Thoracic aorta (tissue), 2 donors: ENCODE data around the gene CAMSAP2. TPM values are rescaled to one million over a fixed set of nuclear protein-coding genes. Genes with fewer than 3 reads are reported as not detected.

Experiments
- ATAC-seq: fragments of 150-250 bp; one replicate; pipeline ENCODE4 v1.8.0; 2017; ENCODE audit warnings: low read depth; ENCODE audit not compliant: insufficient number of reproducible peaks, low FRiP score
- DNase-seq: peaks from one replicate; pipeline ENCODE4 v3.0.0-alpha.2; 2020; ENCODE audit warnings: low spot score
- H3K27ac ChIP-seq, 2 donors: fragments of 200-600 bp; sonication (generic); 1 replicate in 1 of 2; 2 replicates in 1 of 2; pipeline ENCODE4 v1.5.1; 2016; ENCODE audit warnings: mild to moderate bottlenecking in 2 of 2, moderate library complexity in 2 of 2
- H3K27me3 ChIP-seq: fragments of 200-600 bp; sonication (generic); replicated peaks from 2 replicates; pipeline ENCODE4 v1.6.0; 2016; ENCODE audit warnings: mild to moderate bottlenecking; ENCODE audit not compliant: insufficient read depth
- H3K36me3 ChIP-seq: fragments of 200-600 bp; sonication (generic); one replicate; pipeline ENCODE4 v1.5.1; 2016
- H3K4me1 ChIP-seq, 2 donors: fragments of 200-600 bp; sonication (generic); 1 replicate in 1 of 2; 2 replicates in 1 of 2; pipeline versions ENCODE4 v1.5.1 to v1.6.0; 2016; ENCODE audit warnings: low read depth in 2 of 2, mild to moderate bottlenecking in 1 of 2; ENCODE audit not compliant: control insufficient read depth in 1 of 2
- H3K4me3 ChIP-seq: fragments of 200-600 bp; sonication (generic); 2 replicates; pipeline ENCODE4 v1.5.1; 2016; ENCODE audit warnings: mild to moderate bottlenecking
- H3K9me3 ChIP-seq: fragments of 200-600 bp; sonication (generic); 2 replicates; pipeline ENCODE4 v1.5.1; 2016
- total RNA-seq, 2 donors: library from RNA; depleted of rRNA; stranded (reverse); fragments of >200 nt; gene quantifications; one replicate each; pipeline versions ENCODE4 v1.1.0 to v1.2.3, GENCODE V29; 2016
- TF ChIP-seq, protein P1 (sequence below): fragments of 200-600 bp; sonication (generic); IDR thresholded peaks from one replicate; pipeline ENCODE4 v1.5.1; 2019; ENCODE audit warnings: antibody characterized with exemption

Gene CAMSAP2
- total RNA-seq, 2 donors from 2014 or later, result 46.4 to 60.7 TPM

- Histone ChIP-seq H3K9me3 (no peaks in the 10 kb centered on the region), H3K27ac (no peak overlapping the region), H3K27me3 (no peaks in the 10 kb centered on the region), H3K36me3 (no peaks in the 10 kb centered on the region), H3K4me3 (no peak overlapping the region), H3K4me1 (peaks cover 15 to 20% of the 10 kb centered on the region in 2 donors)
- DNase-seq (no peak), ATAC-seq (no peak)
- TF ChIP-seq, protein P1, sequence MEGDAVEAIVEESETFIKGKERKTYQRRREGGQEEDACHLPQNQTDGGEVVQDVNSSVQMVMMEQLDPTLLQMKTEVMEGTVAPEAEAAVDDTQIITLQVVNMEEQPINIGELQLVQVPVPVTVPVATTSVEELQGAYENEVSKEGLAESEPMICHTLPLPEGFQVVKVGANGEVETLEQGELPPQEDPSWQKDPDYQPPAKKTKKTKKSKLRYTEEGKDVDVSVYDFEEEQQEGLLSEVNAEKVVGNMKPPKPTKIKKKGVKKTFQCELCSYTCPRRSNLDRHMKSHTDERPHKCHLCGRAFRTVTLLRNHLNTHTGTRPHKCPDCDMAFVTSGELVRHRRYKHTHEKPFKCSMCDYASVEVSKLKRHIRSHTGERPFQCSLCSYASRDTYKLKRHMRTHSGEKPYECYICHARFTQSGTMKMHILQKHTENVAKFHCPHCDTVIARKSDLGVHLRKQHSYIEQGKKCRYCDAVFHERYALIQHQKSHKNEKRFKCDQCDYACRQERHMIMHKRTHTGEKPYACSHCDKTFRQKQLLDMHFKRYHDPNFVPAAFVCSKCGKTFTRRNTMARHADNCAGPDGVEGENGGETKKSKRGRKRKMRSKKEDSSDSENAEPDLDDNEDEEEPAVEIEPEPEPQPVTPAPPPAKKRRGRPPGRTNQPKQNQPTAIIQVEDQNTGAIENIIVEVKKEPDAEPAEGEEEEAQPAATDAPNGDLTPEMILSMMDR, result no peak
These were observed 55.9 kb downstream of the CAMSAP2 start for GRCh38 chr1:200794506-200795065.

DNA sequence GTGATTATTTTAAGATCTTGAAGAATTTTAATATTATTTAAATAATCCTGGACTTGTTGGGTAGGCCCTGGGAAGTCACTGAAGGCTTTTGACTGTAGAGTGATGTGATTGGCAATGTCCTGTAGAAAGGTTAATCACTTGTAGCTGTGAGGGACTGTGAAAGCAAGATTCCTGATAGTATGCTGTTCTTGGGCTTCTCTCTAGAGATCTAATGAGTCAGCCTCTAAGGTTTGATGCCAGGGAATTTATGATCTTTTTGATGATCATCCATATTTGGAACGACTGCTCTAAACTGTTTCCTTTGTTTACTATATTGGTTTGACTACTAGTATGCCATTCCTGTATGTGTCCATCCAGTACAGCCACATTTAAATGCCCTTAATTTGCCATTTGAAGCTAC, 56.5 kb downstream of the CAMSAP2 start:
- no peak overlapping the region for H3K4me3 ChIP-seq
- TF ChIP-seq, protein P1, result no peak
- ATAC-seq (no peak), DNase-seq (no peak)
- H3K36me3 ChIP-seq, result no peaks in the 10 kb centered on the region
- no peak overlapping the region for H3K27ac ChIP-seq
- no peaks in the 10 kb centered on the region for H3K9me3 ChIP-seq
- H3K27me3 ChIP-seq, result no peaks in the 10 kb centered on the region
- peaks cover 15 to 20% of the 10 kb centered on the region in 2 donors for H3K4me1 ChIP-seq

- Histone ChIP-seq H3K4me3 (no peak overlapping the region), H3K9me3 (no peaks in the 10 kb centered on the region), H3K27me3 (no peaks in the 10 kb centered on the region), H3K4me1 (peaks cover 0 to 10% of the 10 kb centered on the region in 2 donors), H3K27ac (no peak overlapping the region), H3K36me3 (no peaks in the 10 kb centered on the region)
- TF ChIP-seq, protein P1, result no peak
- no peak for ATAC-seq
- DNase-seq, result no peak
These were observed 63.3 kb downstream of the CAMSAP2 start for GRCh38 chr1:200802042-200802441.

DNA sequence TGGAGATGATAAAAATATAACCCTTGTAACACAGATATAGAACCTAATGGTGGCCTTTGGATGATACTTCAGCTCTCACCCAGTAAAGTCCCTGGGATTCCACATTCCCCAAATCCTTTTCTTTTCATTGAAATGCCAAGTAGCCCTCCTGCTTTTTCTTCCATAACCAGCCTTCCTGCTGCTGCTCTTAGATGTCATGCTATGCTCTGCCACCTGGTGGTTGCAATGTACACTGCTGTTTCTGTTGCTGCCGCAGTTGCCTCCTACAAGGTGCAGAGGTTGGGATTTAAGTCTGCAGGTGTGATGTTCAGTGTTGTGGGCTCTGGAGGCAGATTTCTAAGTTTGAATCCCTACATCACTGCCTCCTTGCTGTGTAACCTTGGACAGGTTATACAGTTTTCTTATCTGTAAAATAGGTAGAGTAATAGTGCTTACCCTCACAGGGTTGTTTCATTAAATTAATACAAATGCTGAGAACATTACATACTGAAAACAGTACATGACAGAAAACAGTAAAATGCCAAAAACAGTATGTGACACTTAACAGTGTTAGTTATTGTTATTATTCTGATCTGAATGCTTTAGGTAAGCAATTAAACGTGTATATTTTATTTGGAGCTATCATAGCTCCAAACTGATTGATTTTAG, 64.3 kb downstream of the CAMSAP2 start:
- Histone ChIP-seq H3K4me1 (peaks cover 0 to 10% of the 10 kb centered on the region in 2 donors), H3K4me3 (no peak overlapping the region), H3K27me3 (no peaks in the 10 kb centered on the region), H3K27ac (no peak overlapping the region), H3K9me3 (no peaks in the 10 kb centered on the region), H3K36me3 (no peaks in the 10 kb centered on the region)
- DNase-seq (peak; percentile 25), ATAC-seq (peak; percentile 82)
- TF ChIP-seq, protein P1, result peak; percentile 93

DNA sequence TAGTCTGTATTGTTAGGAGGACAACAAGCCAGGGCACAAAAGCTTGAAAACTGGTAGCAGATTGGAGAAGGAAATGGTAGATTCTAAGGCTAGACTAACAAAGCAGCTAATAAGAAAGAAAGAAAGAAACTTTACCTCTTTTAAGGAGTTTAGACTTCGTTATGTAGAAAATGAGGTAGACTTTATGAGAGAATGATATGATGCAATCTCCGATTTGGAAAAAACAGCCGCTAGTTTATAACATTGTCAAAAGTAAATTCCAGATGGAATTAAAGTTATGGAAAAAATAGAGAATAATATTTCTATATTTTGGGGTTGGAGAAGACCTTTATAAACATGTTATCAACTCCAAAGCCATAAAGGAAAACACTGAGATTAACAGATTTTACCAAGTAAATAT, 67.0 kb downstream of the CAMSAP2 start:
- DNase-seq (no peak), ATAC-seq (no peak)
- TF ChIP-seq, protein P1, result no peak
- Histone ChIP-seq H3K27me3 (no peaks in the 10 kb centered on the region), H3K27ac (no peak overlapping the region), H3K9me3 (no peaks in the 10 kb centered on the region), H3K36me3 (no peaks in the 10 kb centered on the region), H3K4me3 (no peak overlapping the region), H3K4me1 (peaks cover 0 to 10% of the 10 kb centered on the region in 2 donors)
